HG03108 (cell line): ENCODE results near the gene BEST4.
"Not testable (repeated sequence)": the region's sequence is repeated elsewhere in the genome, so short reads cannot be mapped to it uniquely, and the experiment has no call there.

Experiments used
- ATAC-seq: cut with Tn5 transposase; IDR thresholded peaks from one replicate; pipeline ENCODE4 v1.9.1; 2021; ENCODE audit warnings: moderate library complexity; ENCODE audit not compliant: unreplicated experiment

BEST4 gene

GRCh38 chr1:44788120-44788860, at the start of gene BEST4:
Gene BEST4 (minus strand): TSS chr1:44788170. CDS start chr1:44787705, 465 bp downstream.
- no peak for ATAC-seq

- ATAC-seq = peak; percentile 63
Observed at GRCh38 chr1:44835738-44836675, 48.0 kb upstream of the BEST4 start.

- no peak for ATAC-seq
Observed at GRCh38 chr1:44834328-44834727, 46.4 kb upstream of the BEST4 start.

- no peak for ATAC-seq
Observed at GRCh38 chr1:44832056-44832705, 44.2 kb upstream of the BEST4 start.

GRCh38 chr1:44831516-44831915, 43.5 kb upstream of the BEST4 start:
- ATAC-seq = no peak

GRCh38 chr1:44830900-44831304, 42.9 kb upstream of the BEST4 start:
- ATAC-seq = no peak

- ATAC-seq = no peak
Observed at GRCh38 chr1:44829506-44830384, 41.8 kb upstream of the BEST4 start.

GRCh38 chr1:44828841-44829440, 41.0 kb upstream of the BEST4 start:
- no peak for ATAC-seq

- no peak for ATAC-seq
Observed at GRCh38 chr1:44828003-44828651, 40.2 kb upstream of the BEST4 start.

GRCh38 chr1:44827197-44828002, 39.4 kb upstream of the BEST4 start:
- no peak for ATAC-seq

GRCh38 chr1:44826375-44827196, 38.6 kb upstream of the BEST4 start:
- no peak for ATAC-seq

- not testable (repeated sequence) for ATAC-seq
Observed at GRCh38 chr1:44824392-44824791, 36.4 kb upstream of the BEST4 start.

GRCh38 chr1:44822981-44823451, 35.0 kb upstream of the BEST4 start:
- no peak for ATAC-seq

- no peak for ATAC-seq
Observed at GRCh38 chr1:44822131-44822701, 34.2 kb upstream of the BEST4 start.

GRCh38 chr1:44821240-44821715, 33.3 kb upstream of the BEST4 start:
- ATAC-seq = no peak

- ATAC-seq = no peak
Observed at GRCh38 chr1:44820328-44821239, 32.6 kb upstream of the BEST4 start.
